Endothelial cell of umbilical vein (primary cell): ENCODE measurements around the gene TTC17. TPM values are rescaled to one million over a fixed set of nuclear protein-coding genes. Genes with fewer than 3 reads are reported as not detected.

Experiments
- BruUV-seq: library from RNA; stranded (reverse); fragments of 400-500 nt; replicated peaks from 2 replicates; lab custom pipeline; 2021; lab: Mats Ljungman, UMichigan
- CTCF ChIA-PET: fragments of 300-600, 350-600 bp; sonication (Branson Sonifier 250); formaldehyde crosslinking; loops from one replicate; lab custom pipeline; 2021; ENCODE audit warnings: antibody characterized with exemption, inconsistent platforms; lab: Charles Lee
- POLR2A ChIA-PET: fragments of 300-600, 350-600 bp; sonication (Branson Sonifier 250); formaldehyde crosslinking; loops from one replicate; lab custom pipeline; 2021; ENCODE audit warnings: antibody characterized with exemption, inconsistent platforms; lab: Charles Lee
- DNase-seq: peaks from one replicate; pipeline ENCODE4 v3.0.0-alpha.2; 2011; ENCODE audit warnings: low read depth, low spot score
- FAIRE-seq: peaks from 2 replicates; lab custom pipeline; 2011; peaks lifted over from hg19 to GRCh38; lab: Jason Lieb, UNC
- H2AFZ ChIP-seq: 2 replicates; pipeline ENCODE4 v1.6.0; 2012; ENCODE audit warnings: low read depth, low read length, control low read depth, inconsistent platforms
- H3K27ac ChIP-seq: 2 replicates; pipeline ENCODE4 v1.5.1; 2011; ENCODE audit warnings: low read depth, mild to moderate bottlenecking, control low read depth, low read length, moderate library complexity; ENCODE audit not compliant: insufficient read depth
- H3K27me3 ChIP-seq, 2 experiments: 2 replicates each; pipeline versions ENCODE4 v1.6.0 to v1.6.1; 2011; ENCODE audit warnings: low read length in 2 of 2, mixed read lengths in 1 of 2; ENCODE audit not compliant: control insufficient read depth in 2 of 2, insufficient read depth in 2 of 2
- H3K36me3 ChIP-seq, 2 experiments: 2 replicates in 1 of 2; 3 replicates in 1 of 2; pipeline ENCODE4 v1.5.1; 2011; ENCODE audit warnings: low read length in 2 of 2, mild to moderate bottlenecking in 1 of 2, moderate library complexity in 1 of 2; ENCODE audit not compliant: control insufficient read depth in 2 of 2, insufficient read depth in 2 of 2; ENCODE audit errors: extremely low read depth in 1 of 2
- H3K4me1 ChIP-seq: 3 replicates; pipeline ENCODE4 v1.5.1; 2011; ENCODE audit warnings: mild to moderate bottlenecking, low read length; ENCODE audit not compliant: control insufficient read depth, insufficient read depth; ENCODE audit errors: extremely low read depth
- H3K4me2 ChIP-seq: 2 replicates; pipeline ENCODE4 v1.6.1; 2011; ENCODE audit warnings: low read length, control low read depth, mixed read lengths; ENCODE audit not compliant: insufficient read depth
- H3K4me3 ChIP-seq, 3 experiments: fragments of 200-600 bp in 1 of 3; sonication (generic), shearing (Covaris generic) in 1 of 3; replicated peaks in 1 of 3; 2 replicates each; pipeline ENCODE4 v1.5.1; 2011 to 2016; ENCODE audit warnings: control low read depth in 3 of 3, low read length in 3 of 3, mild to moderate bottlenecking in 2 of 3, inconsistent platforms in 1 of 3, low read depth in 1 of 3, moderate library complexity in 1 of 3; ENCODE audit not compliant: insufficient read depth in 1 of 3
- H3K79me2 ChIP-seq: 2 replicates; pipeline ENCODE4 v1.6.0; 2012; ENCODE audit warnings: low read length, inconsistent platforms; ENCODE audit not compliant: control insufficient read depth, insufficient read depth
- H3K9ac ChIP-seq: replicated peaks from 2 replicates; pipeline ENCODE3; 2011; ENCODE audit warnings: low read length, control low read depth; ENCODE audit not compliant: insufficient read depth; ENCODE audit errors: extremely low read depth
- H3K9me1 ChIP-seq: replicated peaks from 3 replicates; pipeline ENCODE4 v1.6.0; 2011; ENCODE audit warnings: mild to moderate bottlenecking, low read length; ENCODE audit not compliant: control insufficient read depth, insufficient read depth; ENCODE audit errors: extremely low read depth
- H3K9me3 ChIP-seq: replicated peaks from 2 replicates; pipeline ENCODE4 v1.5.1; 2012; ENCODE audit warnings: low read length, inconsistent platforms; ENCODE audit not compliant: control insufficient read depth, insufficient read depth
- H4K20me1 ChIP-seq: replicated peaks from 2 replicates; pipeline ENCODE3; 2011; ENCODE audit warnings: mild to moderate bottlenecking, low read length; ENCODE audit not compliant: control insufficient read depth, insufficient read depth; ENCODE audit errors: extremely low read depth
- EZH2 ChIP-seq: IDR thresholded peaks from 2 replicates; pipeline ENCODE4 v1.6.1; 2012; ENCODE audit warnings: borderline replicate concordance, low read depth, mild to moderate bottlenecking, moderate library complexity, low read length, inconsistent platforms; ENCODE audit not compliant: severe bottlenecking
- FOS ChIP-seq: IDR thresholded peaks from 2 replicates; pipeline ENCODE4 v1.6.1; 2011; ENCODE audit warnings: mild to moderate bottlenecking, low read length, moderate library complexity, borderline replicate concordance; ENCODE audit not compliant: insufficient read depth
- GATA2 ChIP-seq: IDR thresholded peaks from 2 replicates; pipeline ENCODE4 v1.7.0; 2011; ENCODE audit warnings: low read depth, mild to moderate bottlenecking, moderate library complexity, mixed read lengths, low read length; ENCODE audit not compliant: insufficient read length, insufficient read depth
- JUN ChIP-seq: IDR thresholded peaks from 2 replicates; pipeline ENCODE4 v1.6.1; 2011; ENCODE audit warnings: borderline replicate concordance, low read depth; ENCODE audit not compliant: insufficient read length, insufficient read depth
- MYC ChIP-seq: IDR thresholded peaks from one replicate; pipeline ENCODE4 v1.6.1; 2011; ENCODE audit warnings: mild to moderate bottlenecking, low read depth, low read length
- POLR2A ChIP-seq: IDR thresholded peaks from 2 replicates; pipeline ENCODE4 v1.6.1; 2012; ENCODE audit warnings: low read depth, mild to moderate bottlenecking, control low read depth, low read length
- POLR2AphosphoS5 ChIP-seq: IDR thresholded peaks from 2 replicates; pipeline ENCODE4 v1.6.1; 2012; ENCODE audit warnings: low read depth, mild to moderate bottlenecking, control low read depth, low read length, moderate library complexity; ENCODE audit not compliant: insufficient read depth
- dilution Hi-C: fragments of 300-500 bp; cut with MboI; formaldehyde crosslinking; loops from one replicate; pipeline ENCODE4 v1.15.0; 2019; ENCODE audit warnings: low sequenced_read_pairs; ENCODE audit not compliant: extremely low pct_ligation_motif_present
- intact Hi-C: fragments of 100-400 bp; cut with micrococcal nuclease; formaldehyde crosslinking; loops from one replicate; pipeline ENCODE4 v1.10.0; 2022
- polyA plus RNA-seq, 4 experiments: library from polyadenylated mRNA; depleted of rRNA in 3 of 4; stranded (reverse) in 3 of 4; unstranded in 1 of 4; fragments of >200 nt; gene quantifications; 2 replicates each; pipeline versions ENCODE4 v1.2.1 to v1.2.3, GENCODE V29; 2011 to 2012; ENCODE audit warnings: missing spikeins in 1 of 4
- total RNA-seq: library from RNA; stranded (reverse); gene quantifications from 2 replicates; pipeline ENCODE4 v1.2.3, GENCODE V29; 2021
- TF ChIP-seq, protein P1 (sequence below), 2 donors: IDR thresholded peaks; 1 replicate in 1 of 2; 2 replicates in 1 of 2; pipeline ENCODE4 v1.5.1; 2011; ENCODE audit warnings: low read length in 2 of 2, mild to moderate bottlenecking in 2 of 2, moderate library complexity in 2 of 2, control low read depth in 1 of 2, inconsistent platforms in 1 of 2, low read depth in 1 of 2; ENCODE audit not compliant: insufficient read depth in 1 of 2; ENCODE audit errors: extremely low read depth in 1 of 2
- TF ChIP-seq, protein P2 (sequence below): IDR thresholded peaks from 2 replicates; pipeline ENCODE4 v1.6.1; 2011; ENCODE audit not compliant: insufficient read depth, insufficient read length

TTC17 gene
- total and polyA plus RNA-seq, 2 donors (not counting 3 experiments of a cell fraction or from before 2014, with no cell fraction given) = 60.7 to 66.8 TPM

DNA sequence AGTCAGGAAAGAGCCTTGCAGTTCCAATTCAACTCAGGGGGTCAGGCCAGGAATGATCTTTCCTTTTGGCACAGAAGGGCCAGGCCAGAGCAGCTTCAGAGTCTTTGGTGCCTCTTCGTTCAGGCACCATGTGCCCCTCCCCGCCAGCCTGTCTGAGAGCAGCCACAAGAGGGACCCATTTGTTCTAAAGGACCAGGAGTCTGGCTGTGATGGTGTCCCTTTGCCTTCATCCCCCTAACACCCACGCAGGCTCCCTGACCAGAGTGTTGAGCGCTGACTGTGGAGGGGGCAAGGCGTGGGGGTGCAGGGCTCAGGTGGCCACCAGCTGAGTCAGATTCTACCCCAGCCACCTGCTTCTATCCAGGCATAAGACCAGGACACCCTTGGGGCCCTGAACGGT is 156.4 kb downstream of the TTC17 start:
- no peaks in the 10 kb centered on the region for H4K20me1 ChIP-seq
- intact Hi-C loops (no loop called here), dilution Hi-C loops (no loop called here)
- H3K9me1 ChIP-seq = no peaks in the 10 kb centered on the region
- H3K36me3 ChIP-seq = no peaks in the 10 kb centered on the region
- no peaks in the 10 kb centered on the region for H3K4me1 ChIP-seq
- H3K9me3 ChIP-seq = no peaks in the 10 kb centered on the region
- no peaks in the 10 kb centered on the region for H3K27me3 ChIP-seq
- H2AFZ ChIP-seq = no peak overlapping the region
- no peak overlapping the region for H3K27ac ChIP-seq
- H3K4me3 ChIP-seq = no peak overlapping the region
- H3K79me2 ChIP-seq = no peaks in the 10 kb centered on the region
- no peak overlapping the region for H3K4me2 ChIP-seq
- BruUV-seq = no TSS peak
- no peak overlapping the region for H3K9ac ChIP-seq
- ChIA-PET CTCF (interaction anchor here (0.9 to 2.4 kb wide), 4 partner anchors 11 to 523 kb away, joined by 3 to 12 read pairs (median 8); no protein-coding TSS in a partner anchor), POLR2A (no interaction called here)
- no peak for FAIRE-seq
- no peak for TF ChIP-seq POLR2A
- TF ChIP-seq, protein P1, sequence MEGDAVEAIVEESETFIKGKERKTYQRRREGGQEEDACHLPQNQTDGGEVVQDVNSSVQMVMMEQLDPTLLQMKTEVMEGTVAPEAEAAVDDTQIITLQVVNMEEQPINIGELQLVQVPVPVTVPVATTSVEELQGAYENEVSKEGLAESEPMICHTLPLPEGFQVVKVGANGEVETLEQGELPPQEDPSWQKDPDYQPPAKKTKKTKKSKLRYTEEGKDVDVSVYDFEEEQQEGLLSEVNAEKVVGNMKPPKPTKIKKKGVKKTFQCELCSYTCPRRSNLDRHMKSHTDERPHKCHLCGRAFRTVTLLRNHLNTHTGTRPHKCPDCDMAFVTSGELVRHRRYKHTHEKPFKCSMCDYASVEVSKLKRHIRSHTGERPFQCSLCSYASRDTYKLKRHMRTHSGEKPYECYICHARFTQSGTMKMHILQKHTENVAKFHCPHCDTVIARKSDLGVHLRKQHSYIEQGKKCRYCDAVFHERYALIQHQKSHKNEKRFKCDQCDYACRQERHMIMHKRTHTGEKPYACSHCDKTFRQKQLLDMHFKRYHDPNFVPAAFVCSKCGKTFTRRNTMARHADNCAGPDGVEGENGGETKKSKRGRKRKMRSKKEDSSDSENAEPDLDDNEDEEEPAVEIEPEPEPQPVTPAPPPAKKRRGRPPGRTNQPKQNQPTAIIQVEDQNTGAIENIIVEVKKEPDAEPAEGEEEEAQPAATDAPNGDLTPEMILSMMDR (IDR thresholded peaks at IDR 0.05; ENCODE audit: extremely low read depth in 1 of 2, insufficient read depth in 1 of 2, low read depth in 1 of 2, low read length in 2 of 2) = peak in 1 of 2 donors; percentile 15
- no peak for DNase-seq

DNA sequence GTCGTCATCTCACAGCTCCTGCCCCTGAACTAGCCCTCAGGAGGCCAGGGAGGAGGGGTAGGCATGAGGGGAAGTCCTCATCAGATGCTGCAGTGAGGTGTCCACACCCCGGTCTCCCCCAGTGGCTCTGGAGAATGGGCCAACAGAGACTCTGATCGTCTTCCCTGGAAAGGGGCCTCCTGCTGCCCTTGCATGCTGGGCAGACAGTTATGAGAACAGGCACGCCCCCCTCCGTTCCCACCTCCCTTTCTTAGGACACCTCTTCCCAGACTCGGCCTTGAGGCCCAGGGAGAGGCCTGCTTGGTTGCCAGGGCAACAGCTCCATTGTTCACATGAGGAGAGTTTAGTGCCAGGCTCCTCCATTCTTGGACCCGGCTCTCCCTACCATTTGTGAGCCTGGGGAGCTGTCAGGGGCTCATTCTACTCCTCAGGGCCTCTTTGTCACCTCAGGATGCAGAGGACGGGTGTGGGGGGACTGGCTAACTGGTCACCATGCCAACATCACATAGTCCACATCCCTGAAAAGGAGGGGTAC is 157.7 kb downstream of the TTC17 start:
- ChIA-PET POLR2A (no interaction called here), CTCF (interaction anchor here (0.6 kb wide), 1 partner anchor 335 kb away, joined by 3 read pairs; no protein-coding TSS in a partner anchor)
- dilution Hi-C loops (no loop called here), intact Hi-C loops (no loop called here)
- Histone ChIP-seq H3K9me3 (no peaks in the 10 kb centered on the region), H3K27ac (no peak overlapping the region), H3K9ac (no peak overlapping the region), H3K9me1 (no peaks in the 10 kb centered on the region), H3K27me3 (no peaks in the 10 kb centered on the region), H2AFZ (no peak overlapping the region), H3K4me3 (no peak overlapping the region), H3K4me1 (no peaks in the 10 kb centered on the region), H3K36me3 (no peaks in the 10 kb centered on the region), H3K79me2 (no peaks in the 10 kb centered on the region), H4K20me1 (no peaks in the 10 kb centered on the region), H3K4me2 (no peak overlapping the region)
- FAIRE-seq (no peak), DNase-seq (no peak)
- no TSS peak for BruUV-seq
- no peak for TF ChIP-seq JUN
- TF ChIP-seq GATA2 = no peak
- TF ChIP-seq, protein P2, sequence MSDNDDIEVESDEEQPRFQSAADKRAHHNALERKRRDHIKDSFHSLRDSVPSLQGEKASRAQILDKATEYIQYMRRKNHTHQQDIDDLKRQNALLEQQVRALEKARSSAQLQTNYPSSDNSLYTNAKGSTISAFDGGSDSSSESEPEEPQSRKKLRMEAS = no peak
- TF ChIP-seq EZH2 = no peak
- no peak for TF ChIP-seq FOS
- TF ChIP-seq MYC = no peak
- no peak for TF ChIP-seq POLR2AphosphoS5
- TF ChIP-seq, protein P1 (IDR thresholded peaks at IDR 0.05; ENCODE audit: extremely low read depth in 1 of 2, insufficient read depth in 1 of 2, low read depth in 1 of 2, low read length in 2 of 2) = no peak
- TF ChIP-seq POLR2A = no peak
